GM18907 (cell line): ENCODE results near the gene HAPLN3.

ENCODE experiments used
- ATAC-seq: cut with Tn5 transposase; IDR thresholded peaks from one replicate; pipeline ENCODE4 v1.9.1; 2021; ENCODE audit warnings: mild to moderate bottlenecking, moderate library complexity; ENCODE audit not compliant: unreplicated experiment

HAPLN3 gene

GRCh38 chr15:88865498-88866099, 29.7 kb downstream of the HAPLN3 start:
- no peak for ATAC-seq

DNA sequence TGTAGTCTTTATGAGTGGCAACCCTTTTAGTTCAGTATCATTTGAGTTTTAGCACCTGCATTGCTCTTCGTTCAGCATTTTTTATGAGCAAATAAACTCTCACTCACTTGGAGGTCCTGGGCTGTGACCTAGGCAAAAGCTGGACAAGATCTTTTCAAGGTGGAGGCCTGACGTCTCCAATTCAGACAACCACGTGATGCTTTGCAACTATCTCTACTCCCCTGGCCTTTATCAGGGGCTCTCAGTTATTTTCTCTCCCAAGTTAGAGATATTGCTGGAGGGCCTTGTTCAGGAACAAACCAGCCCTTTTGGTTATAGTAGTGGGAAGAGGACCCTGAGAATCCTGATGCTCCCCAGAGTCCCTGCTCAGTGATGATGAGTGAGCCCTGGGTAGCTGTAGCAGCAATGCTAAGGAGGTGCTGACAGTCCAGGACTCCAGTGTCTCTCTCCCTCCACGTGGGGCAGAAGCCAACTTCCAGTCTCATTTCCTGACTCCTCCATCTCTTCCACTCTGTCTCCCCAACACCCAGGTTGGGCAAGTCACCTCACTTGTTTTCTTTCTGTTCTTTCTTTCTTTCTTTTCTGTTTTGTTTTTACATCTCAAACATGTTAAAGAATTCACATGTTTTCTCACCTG, 30.4 kb downstream of the HAPLN3 start:
- ATAC-seq, result no peak

DNA sequence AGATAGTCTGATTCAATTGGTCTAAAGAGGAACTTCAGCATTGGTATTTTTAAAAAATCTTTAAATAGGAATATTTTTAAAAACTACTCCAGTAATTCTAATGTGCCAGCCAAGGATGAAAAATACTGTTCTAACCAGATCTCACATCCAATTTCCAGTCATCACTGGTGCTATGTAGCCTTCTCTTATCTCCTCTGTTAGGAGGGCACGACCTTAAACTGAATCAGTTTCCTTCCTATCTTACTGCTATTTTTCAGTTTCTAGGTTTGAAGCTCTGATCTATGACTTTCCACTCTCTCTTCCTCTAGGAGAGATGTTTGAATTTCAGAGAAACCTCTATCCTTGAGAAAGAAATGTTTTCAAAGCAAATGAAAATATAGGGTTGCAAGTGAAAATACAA, 31.9 kb downstream of the HAPLN3 start:
- no peak for ATAC-seq

DNA sequence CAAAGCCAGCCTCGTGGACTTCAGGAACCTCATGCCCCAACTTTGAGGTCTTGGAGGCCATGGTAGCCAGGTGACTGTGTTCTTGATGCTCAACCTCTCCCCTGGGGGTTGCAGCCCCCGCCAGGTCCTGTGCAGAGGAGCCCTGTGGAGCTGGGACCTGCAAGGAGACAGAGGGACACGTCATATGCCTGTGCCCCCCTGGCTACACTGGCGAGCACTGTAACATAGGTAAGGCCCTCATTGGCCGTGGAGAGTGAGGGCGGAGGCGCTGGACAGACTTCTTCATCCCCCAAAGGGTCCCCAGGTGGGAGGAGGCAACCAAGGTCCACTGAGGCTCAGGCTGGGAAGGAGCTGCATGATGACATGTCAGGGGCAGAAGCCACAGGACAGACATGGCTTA, 35.1 kb downstream of the HAPLN3 start:
- ATAC-seq, result no peak

DNA sequence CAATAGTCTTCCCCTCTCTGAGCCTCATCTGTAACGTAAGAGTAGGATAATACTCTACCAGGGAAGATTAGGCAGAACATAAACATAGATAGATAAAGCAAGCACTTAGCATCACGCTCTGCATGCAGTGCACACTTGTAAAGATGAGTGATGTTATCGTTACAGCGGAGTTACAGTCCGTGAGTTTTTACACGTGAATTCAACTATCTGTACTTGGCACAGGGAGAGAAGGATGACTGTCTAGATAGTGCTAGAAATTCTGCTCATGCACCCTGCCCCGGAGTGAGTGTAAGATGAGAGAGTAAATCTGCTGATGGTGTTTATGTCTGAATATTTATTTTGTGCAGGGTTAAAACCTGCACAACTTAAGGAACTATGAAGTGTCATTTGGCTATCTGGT, 35.8 kb downstream of the HAPLN3 start:
- ATAC-seq, result no peak

DNA sequence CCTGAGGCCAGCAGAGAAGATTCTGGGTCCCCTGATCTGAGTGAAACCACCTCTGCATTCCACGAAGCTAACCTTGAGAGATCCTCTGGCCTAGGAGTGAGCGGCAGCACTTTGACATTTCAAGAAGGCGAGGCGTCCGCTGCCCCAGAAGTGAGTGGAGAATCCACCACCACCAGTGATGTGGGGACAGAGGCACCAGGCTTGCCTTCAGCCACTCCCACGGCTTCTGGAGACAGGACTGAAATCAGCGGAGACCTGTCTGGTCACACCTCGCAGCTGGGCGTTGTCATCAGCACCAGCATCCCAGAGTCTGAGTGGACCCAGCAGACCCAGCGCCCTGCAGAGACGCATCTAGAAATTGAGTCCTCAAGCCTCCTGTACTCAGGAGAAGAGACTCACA, 36.4 kb downstream of the HAPLN3 start:
- ATAC-seq, result no peak

- ATAC-seq, result no peak
Measured at GRCh38 chr15:88852476-88852875, 42.9 kb downstream of the HAPLN3 start.

DNA sequence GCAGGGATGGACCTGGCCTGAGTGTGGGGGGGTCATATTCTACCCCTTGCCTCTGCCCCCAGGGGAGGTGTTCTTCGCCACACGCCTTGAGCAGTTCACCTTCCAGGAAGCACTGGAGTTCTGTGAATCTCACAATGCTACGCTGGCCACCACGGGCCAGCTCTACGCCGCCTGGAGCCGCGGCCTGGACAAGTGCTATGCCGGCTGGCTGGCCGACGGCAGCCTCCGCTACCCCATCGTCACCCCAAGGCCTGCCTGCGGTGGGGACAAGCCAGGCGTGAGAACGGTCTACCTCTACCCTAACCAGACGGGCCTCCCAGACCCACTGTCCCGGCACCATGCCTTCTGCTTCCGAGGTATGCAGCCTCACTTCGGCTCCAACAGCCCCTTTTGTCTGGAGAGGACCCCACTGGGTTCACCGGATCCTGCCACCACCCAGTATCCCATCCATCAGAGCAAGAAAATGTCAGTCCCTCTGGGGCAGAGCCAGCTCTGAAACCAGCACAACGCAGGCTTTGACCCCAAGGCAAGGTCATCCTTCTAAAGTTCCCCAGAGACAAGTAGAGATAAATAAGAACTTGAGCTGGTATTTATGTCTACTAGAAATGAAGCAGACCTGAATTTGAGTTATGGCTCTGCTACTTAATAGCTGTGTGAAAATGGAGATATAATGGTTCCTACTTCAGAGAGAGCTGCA, 45.8 kb downstream of the HAPLN3 start:
- no peak for ATAC-seq

GRCh38 chr15:88848203-88848602, 47.1 kb downstream of the HAPLN3 start:
- no peak for ATAC-seq

DNA sequence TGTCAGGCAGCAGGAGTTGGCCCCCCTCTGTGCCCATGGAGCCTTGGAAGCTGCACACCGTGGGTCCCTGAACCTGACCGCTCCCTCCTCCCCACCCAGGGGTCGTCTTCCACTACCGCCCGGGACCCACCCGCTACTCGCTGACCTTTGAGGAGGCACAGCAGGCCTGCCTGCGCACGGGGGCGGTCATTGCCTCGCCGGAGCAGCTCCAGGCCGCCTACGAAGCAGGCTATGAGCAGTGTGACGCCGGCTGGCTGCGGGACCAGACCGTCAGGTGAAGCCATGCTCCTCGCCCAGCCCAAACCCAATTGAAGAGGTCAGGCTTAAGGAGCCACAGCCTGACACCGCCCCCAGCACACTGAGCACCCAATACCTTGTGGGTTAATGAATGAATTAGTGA, 48.2 kb downstream of the HAPLN3 start:
- no peak for ATAC-seq

GRCh38 chr15:88845616-88846015, 49.7 kb downstream of the HAPLN3 start:
- no peak for ATAC-seq

GRCh38 chr15:88844749-88845386, 50.5 kb downstream of the HAPLN3 start:
- no peak for ATAC-seq

DNA sequence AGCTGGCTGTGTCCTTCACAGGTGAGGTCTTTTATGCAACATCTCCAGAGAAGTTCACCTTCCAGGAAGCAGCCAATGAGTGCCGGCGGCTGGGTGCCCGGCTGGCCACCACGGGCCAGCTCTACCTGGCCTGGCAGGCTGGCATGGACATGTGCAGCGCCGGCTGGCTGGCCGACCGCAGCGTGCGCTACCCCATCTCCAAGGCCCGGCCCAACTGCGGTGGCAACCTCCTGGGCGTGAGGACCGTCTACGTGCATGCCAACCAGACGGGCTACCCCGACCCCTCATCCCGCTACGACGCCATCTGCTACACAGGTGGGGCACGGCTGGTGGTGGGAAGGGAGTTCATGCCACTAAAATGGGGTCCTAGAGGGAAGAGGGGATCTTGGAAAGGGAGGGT, 52.0 kb downstream of the HAPLN3 start:
- ATAC-seq, result no peak

DNA sequence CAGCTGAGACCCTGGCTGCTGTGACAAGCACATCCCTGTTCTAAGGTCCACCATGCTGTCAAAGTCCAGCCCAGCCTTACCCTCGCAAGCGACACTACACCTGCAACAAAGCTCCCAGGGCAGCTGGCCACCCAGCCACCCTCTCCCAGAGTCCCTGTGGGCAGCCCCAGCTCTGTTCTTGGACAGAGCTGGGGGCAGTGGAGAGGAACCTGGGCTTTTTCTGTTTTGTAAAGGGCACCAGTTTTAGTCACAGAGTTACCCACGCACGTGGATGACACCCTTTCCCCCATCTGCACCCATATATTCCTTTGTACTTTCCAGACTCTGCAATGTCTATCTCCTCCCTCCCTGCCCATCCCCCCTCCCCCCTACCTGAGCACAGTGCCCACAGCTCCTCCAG, 53.2 kb downstream of the HAPLN3 start:
- ATAC-seq, result no peak

DNA sequence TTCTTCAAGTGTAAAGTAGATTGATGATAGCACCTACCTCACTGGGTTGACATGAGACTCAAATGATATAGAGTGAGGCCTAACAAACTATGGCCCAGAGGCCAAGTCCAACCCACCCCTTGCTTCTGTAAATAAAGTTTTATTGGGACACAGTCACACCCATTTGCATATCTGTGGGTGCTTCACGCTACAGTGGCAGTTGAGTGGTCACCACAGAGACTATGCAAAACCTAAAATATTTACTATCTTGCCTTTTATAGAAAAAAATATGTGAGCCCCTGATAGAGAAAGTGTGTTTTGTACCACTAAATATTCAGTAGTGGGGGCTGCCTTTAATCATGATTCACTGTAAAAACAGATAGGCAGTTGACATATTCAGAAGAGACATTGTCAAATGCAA, 54.1 kb downstream of the HAPLN3 start:
- no peak for ATAC-seq

- ATAC-seq, result no peak
Measured at GRCh38 chr15:88839961-88840360, 55.4 kb downstream of the HAPLN3 start.

DNA sequence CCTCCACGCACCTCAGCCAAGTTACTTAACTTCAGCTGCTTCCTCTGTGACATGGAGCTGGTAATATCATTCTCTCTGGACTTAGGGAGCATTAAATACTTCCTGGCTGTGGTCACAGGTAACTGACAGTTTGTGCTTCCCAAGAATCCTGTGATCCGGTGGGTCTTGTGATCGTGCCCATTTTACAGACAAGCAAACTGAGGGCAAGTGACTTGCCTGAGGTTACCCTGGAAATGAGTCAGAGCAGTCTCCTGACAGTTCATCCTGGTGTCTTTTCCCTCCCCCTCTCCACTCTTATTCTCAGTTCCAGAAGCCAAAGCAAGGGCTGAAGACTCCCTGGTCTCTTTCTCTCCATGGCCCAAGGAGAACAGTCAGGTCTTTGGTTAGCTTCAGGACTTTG, 56.2 kb downstream of the HAPLN3 start:
- ATAC-seq, result no peak

DNA sequence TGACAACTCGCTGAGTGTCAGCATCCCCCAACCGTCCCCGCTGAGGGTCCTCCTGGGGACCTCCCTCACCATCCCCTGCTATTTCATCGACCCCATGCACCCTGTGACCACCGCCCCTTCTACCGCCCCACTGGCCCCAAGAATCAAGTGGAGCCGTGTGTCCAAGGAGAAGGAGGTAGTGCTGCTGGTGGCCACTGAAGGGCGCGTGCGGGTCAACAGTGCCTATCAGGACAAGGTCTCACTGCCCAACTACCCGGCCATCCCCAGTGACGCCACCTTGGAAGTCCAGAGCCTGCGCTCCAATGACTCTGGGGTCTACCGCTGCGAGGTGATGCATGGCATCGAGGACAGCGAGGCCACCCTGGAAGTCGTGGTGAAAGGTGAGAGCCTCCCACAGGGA, 56.7 kb downstream of the HAPLN3 start:
- ATAC-seq, result no peak

DNA sequence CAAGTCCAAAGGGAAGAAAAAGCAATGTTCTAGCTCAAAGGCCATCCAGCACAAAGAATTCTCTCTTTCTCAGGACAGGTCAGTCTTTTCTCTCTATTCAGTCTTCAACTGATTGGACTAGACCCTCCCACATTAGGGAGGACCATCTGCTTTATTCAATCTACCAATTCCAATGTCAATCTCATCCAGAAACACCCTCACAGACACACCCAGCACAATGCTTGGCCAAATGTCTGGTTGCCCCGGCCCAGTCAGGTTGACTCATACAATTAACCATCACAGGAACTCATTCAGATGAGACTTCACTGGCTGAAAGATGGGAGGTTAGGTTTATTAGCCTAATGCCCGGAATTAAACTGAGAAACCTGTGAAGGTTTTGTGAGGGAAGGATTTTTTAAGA, 59.7 kb downstream of the HAPLN3 start:
- ATAC-seq, result no peak

- ATAC-seq, result no peak
Measured at GRCh38 chr15:88835119-88835518, 60.2 kb downstream of the HAPLN3 start.

- no peak for ATAC-seq
Measured at GRCh38 chr15:88834211-88834812, 61.0 kb downstream of the HAPLN3 start.

DNA sequence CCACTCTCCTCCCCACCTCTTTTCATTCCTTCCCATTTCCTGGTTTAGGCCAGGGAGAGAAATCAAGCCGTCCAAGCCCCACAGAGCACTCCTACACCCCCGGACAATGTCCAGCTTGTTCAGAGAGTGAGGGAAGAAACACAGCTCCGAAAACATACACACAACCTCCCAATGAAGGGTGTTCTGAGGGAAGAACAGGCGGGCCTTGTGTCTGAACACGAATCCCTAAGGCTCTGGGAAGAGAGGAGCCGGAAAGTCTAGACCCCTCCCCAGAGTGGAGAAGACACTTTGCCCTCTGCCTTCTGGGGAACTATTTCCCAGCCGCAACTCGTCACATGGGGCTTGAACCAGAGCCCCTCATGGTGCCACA, 61.6 kb downstream of the HAPLN3 start:
- ATAC-seq, result no peak
